ENCODE measurements around the gene VMA21. TPM values are rescaled to one million over a fixed set of nuclear protein-coding genes. Genes with fewer than 3 reads are reported as not detected.

The VMA21 gene
- total RNA-seq: 36.4 TPM

- DNase-seq (ENCODE audit: low read depth in 2 of 3, low spot score in 2 of 3): peak; percentile 62 to 87 (median 83)
Measured at GRCh38 chrX:151396825-151397740, at the start of gene VMA21. Gene VMA21 (plus strand): TSS chrX:151397206. CDS start chrX:151397309, 103 bp downstream.

GRCh38 chrX:151359341-151359740 lies 37.7 kb upstream of the VMA21 start:
- no peak for DNase-seq (ENCODE audit: low read depth in 2 of 3, low spot score in 2 of 3)

GRCh38 chrX:151359931-151360871 lies 36.8 kb upstream of the VMA21 start:
- peak in 2 of 3 donors; percentile 13 to 42 for DNase-seq (ENCODE audit: low read depth in 2 of 3, low spot score in 2 of 3)

- DNase-seq (ENCODE audit: low read depth in 2 of 3, low spot score in 2 of 3): no peak
Measured at GRCh38 chrX:151363316-151363715, 33.7 kb upstream of the VMA21 start.

GRCh38 chrX:151365579-151365978 lies 31.4 kb upstream of the VMA21 start:
- no peak for DNase-seq (ENCODE audit: low read depth in 2 of 3, low spot score in 2 of 3)

- peak in 1 of 3 donors; percentile 18 for DNase-seq (ENCODE audit: low read depth in 2 of 3, low spot score in 2 of 3)
Measured at GRCh38 chrX:151370906-151371305, 26.1 kb upstream of the VMA21 start.

GRCh38 chrX:151384807-151385206 lies 12.2 kb upstream of the VMA21 start:
- no peak for DNase-seq (ENCODE audit: low read depth in 2 of 3, low spot score in 2 of 3)

GRCh38 chrX:151386838-151387459 lies 10.1 kb upstream of the VMA21 start:
- no peak for DNase-seq (ENCODE audit: low read depth in 2 of 3, low spot score in 2 of 3)

GRCh38 chrX:151391722-151392121 lies 5.3 kb upstream of the VMA21 start:
- no peak for DNase-seq (ENCODE audit: low read depth in 2 of 3, low spot score in 2 of 3)

- DNase-seq (ENCODE audit: low read depth in 2 of 3, low spot score in 2 of 3): peak; percentile 35 to 85 (median 64)
Measured at GRCh38 chrX:151393514-151393913, 3.5 kb upstream of the VMA21 start.

GRCh38 chrX:151396042-151396824 lies 773 bp upstream of the VMA21 start:
- peak in 2 of 3 donors; percentile 5 to 60 for DNase-seq (ENCODE audit: low read depth in 2 of 3, low spot score in 2 of 3)

GRCh38 chrX:151397741-151398070 lies 700 bp downstream of the VMA21 start:
- peak in 1 of 3 donors; percentile 9 for DNase-seq (ENCODE audit: low read depth in 2 of 3, low spot score in 2 of 3)

- DNase-seq (ENCODE audit: low read depth in 2 of 3, low spot score in 2 of 3): no peak
Measured at GRCh38 chrX:151398346-151398745, 1.3 kb downstream of the VMA21 start.

- no peak for DNase-seq (ENCODE audit: low read depth in 2 of 3, low spot score in 2 of 3)
Measured at GRCh38 chrX:151402719-151403390, 5.8 kb downstream of the VMA21 start.

GRCh38 chrX:151416579-151416978 lies 19.6 kb downstream of the VMA21 start:
- no peak for DNase-seq (ENCODE audit: low read depth in 2 of 3, low spot score in 2 of 3)

GRCh38 chrX:151419782-151420181 lies 22.8 kb downstream of the VMA21 start:
- no peak for DNase-seq (ENCODE audit: low read depth in 2 of 3, low spot score in 2 of 3)

GRCh38 chrX:151424505-151424904 lies 27.5 kb downstream of the VMA21 start:
- no peak for DNase-seq (ENCODE audit: low read depth in 2 of 3, low spot score in 2 of 3)

GRCh38 chrX:151448509-151448908 lies 51.5 kb downstream of the VMA21 start:
- DNase-seq (ENCODE audit: low read depth in 2 of 3, low spot score in 2 of 3): no peak

GRCh38 chrX:151458824-151459223 lies 61.8 kb downstream of the VMA21 start:
- DNase-seq (ENCODE audit: low read depth in 2 of 3, low spot score in 2 of 3): no peak

Data from hematopoietic multipotent progenitor cell (in vitro differentiated cells).